ENCODE results near the gene OVOL2.
"Not testable (repeated sequence)": the region's sequence is repeated elsewhere in the genome, so short reads cannot be mapped to it uniquely, and the experiment has no call there.

DNA sequence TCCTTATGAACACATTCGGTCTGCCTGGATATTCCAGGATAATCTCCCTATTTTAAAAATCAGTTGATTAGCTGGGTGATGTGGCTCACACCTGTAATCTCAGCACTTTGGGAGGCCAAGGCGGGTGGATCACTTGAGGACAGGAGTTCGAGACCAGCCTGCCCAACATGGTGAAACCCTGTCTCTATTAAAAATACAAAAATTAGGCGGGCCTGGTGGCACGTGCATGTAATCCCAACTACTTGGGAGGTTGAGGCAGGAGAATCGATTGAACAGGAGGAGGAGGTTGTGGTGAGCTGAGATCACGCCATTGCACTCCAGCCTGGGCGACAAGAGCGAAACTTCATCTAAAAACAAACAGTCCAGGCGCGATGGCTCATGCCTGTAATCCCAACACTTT lies 31.1 kb upstream of the OVOL2 start:
- TF ChIP-seq EZH2 (IDR thresholded peaks at IDR 0.05; ENCODE audit: borderline replicate concordance, insufficient read depth, low read length, poor library complexity, severe bottlenecking); EP300 (conservative IDR thresholded peaks at IDR 0.05; ENCODE audit: poor library complexity, severe bottlenecking): not testable (repeated sequence)
- TF ChIP-seq, protein P1, sequence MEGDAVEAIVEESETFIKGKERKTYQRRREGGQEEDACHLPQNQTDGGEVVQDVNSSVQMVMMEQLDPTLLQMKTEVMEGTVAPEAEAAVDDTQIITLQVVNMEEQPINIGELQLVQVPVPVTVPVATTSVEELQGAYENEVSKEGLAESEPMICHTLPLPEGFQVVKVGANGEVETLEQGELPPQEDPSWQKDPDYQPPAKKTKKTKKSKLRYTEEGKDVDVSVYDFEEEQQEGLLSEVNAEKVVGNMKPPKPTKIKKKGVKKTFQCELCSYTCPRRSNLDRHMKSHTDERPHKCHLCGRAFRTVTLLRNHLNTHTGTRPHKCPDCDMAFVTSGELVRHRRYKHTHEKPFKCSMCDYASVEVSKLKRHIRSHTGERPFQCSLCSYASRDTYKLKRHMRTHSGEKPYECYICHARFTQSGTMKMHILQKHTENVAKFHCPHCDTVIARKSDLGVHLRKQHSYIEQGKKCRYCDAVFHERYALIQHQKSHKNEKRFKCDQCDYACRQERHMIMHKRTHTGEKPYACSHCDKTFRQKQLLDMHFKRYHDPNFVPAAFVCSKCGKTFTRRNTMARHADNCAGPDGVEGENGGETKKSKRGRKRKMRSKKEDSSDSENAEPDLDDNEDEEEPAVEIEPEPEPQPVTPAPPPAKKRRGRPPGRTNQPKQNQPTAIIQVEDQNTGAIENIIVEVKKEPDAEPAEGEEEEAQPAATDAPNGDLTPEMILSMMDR (IDR thresholded peaks at IDR 0.05; ENCODE audit: poor library complexity, severe bottlenecking), result not testable (repeated sequence)
